T47D (cell line): ENCODE results near the gene L2HGDH.

Experiments used
- DNase-seq, 2 experiments: peaks; one replicate each; pipeline versions ENCODE4 v3.0.0 to v3.0.0-alpha.2; 2011 to 2012; ENCODE audit warnings: low read depth in 1 of 2, low spot score in 1 of 2
- JUND ChIP-seq: IDR thresholded peaks from 2 replicates; pipeline ENCODE4 v1.6.1; 2012; ENCODE audit warnings: low read depth
- in situ Hi-C: cut with HindIII; loops from 2 replicates; pipeline ENCODE4 v1.10.0; 2016; ENCODE audit warnings: low sequenced_read_pairs, low pct_unique_long_range_greater_than_20kb

Gene L2HGDH

GRCh38 chr14:50257732-50258131 lies 54.3 kb downstream of the L2HGDH start:
- TF ChIP-seq JUND, result no peak
- in situ Hi-C loops, result no loop called here
- DNase-seq, result no peak

- no peak for TF ChIP-seq JUND
- no peak for DNase-seq
- in situ Hi-C loops, result no loop called here
Measured at GRCh38 chr14:50254248-50254647, 57.8 kb downstream of the L2HGDH start.

- in situ Hi-C loops, result no loop called here
- TF ChIP-seq JUND, result no peak
- DNase-seq, result no peak
Measured at GRCh38 chr14:50249136-50249775, 62.8 kb downstream of the L2HGDH start.

GRCh38 chr14:50247245-50247644 lies 64.8 kb downstream of the L2HGDH start:
- in situ Hi-C loops, result no loop called here
- TF ChIP-seq JUND, result no peak
- DNase-seq, result no peak

GRCh38 chr14:50242566-50243310 lies 69.3 kb downstream of the L2HGDH start:
- DNase-seq, result peak in 1 of 2 experiments; percentile 64
- no peak for TF ChIP-seq JUND
- in situ Hi-C loops, result no loop called here

- in situ Hi-C loops, result no loop called here
- no peak for DNase-seq
- no peak for TF ChIP-seq JUND
Measured at GRCh38 chr14:50242096-50242495, 69.9 kb downstream of the L2HGDH start.

- in situ Hi-C loops, result no loop called here
- DNase-seq, result no peak
Measured at GRCh38 chr14:50237427-50237826, 74.6 kb downstream of the L2HGDH start.

GRCh38 chr14:50233951-50234250 lies 78.1 kb downstream of the L2HGDH start:
- in situ Hi-C loops, result no loop called here
- TF ChIP-seq JUND, result no peak
- DNase-seq, result no peak

More at GRCh38 chr14:50237427-50237826, 74.6 kb downstream of the L2HGDH start:
- TF ChIP-seq JUND, result no peak

GRCh38 chr14:50233166-50233950 lies 78.7 kb downstream of the L2HGDH start:
- TF ChIP-seq JUND, result no peak
- peak; percentile 62 to 94 for DNase-seq
- in situ Hi-C loops, result no loop called here

- in situ Hi-C loops, result no loop called here
- no peak for TF ChIP-seq JUND
- DNase-seq, result no peak
Measured at GRCh38 chr14:50232276-50232642, 79.8 kb downstream of the L2HGDH start.

GRCh38 chr14:50231475-50232275 lies 80.4 kb downstream of the L2HGDH start, which contains the start of gene SOS2:
TSS of gene SOS2 (minus strand) at chr14:50231578. CDS start at chr14:50231283, 295 bp downstream.
- TF ChIP-seq JUND, result no peak
- in situ Hi-C loops, result no loop called here
- peak; percentile 72 to 92 for DNase-seq
